ENCODE data around the gene OSBPL2. TPM values are rescaled to one million over a fixed set of nuclear protein-coding genes. Genes with fewer than 3 reads are reported as not detected.

Gene OSBPL2
- polyA plus RNA-seq, 1 donor (not counting 4 experiments of a cell fraction or from before 2014, with no cell fraction given), result 15.9 TPM

- no peak for TF ChIP-seq CTCF (optimal IDR thresholded peaks at IDR 0.05 in 1 of 3, IDR thresholded peaks at IDR 0.05 in 1 of 3, conservative IDR thresholded peaks at IDR 0.05 in 1 of 3; ENCODE audit: extremely low read depth in 1 of 3, insufficient read depth in 2 of 3, low read length in 3 of 3)
- TF ChIP-seq EZH2 (IDR thresholded peaks at IDR 0.05; ENCODE audit: low read length), result no peak
- dilution Hi-C loops (cut with MboI; ENCODE audit: extremely low pct_ligation_motif_present, low sequenced_read_pairs), result no loop called here
- Histone ChIP-seq H4K20me1 (ENCODE audit: control insufficient read depth, extremely low read depth, insufficient read depth, low read length) (peaks cover 4% of the 10 kb centered on the region), H3K27ac (ENCODE audit: control insufficient read depth, insufficient read depth, low read length) (no peak overlapping the region), H3K27me3 (ENCODE audit: control insufficient read depth, extremely low read depth, insufficient read depth, low read length) (no peaks in the 10 kb centered on the region), H3K4me2 (ENCODE audit: control insufficient read depth, extremely low read depth, insufficient read depth, low read depth, low read length) (no peak overlapping the region), H3K36me3 (ENCODE audit: control insufficient read depth in 2 of 2, extremely low read depth in 1 of 2, insufficient read depth in 2 of 2, low read length in 2 of 2) (peaks cover 12 to 27% of the 10 kb centered on the region in 2 experiments), H3K79me2 (ENCODE audit: control insufficient read depth, insufficient read depth, low read length) (no peaks in the 10 kb centered on the region), H3K4me3 (ENCODE audit: control insufficient read depth in 2 of 3, extremely low read depth in 1 of 3, insufficient read depth in 2 of 3, low read depth in 1 of 3, low read length in 3 of 3) (no peak overlapping the region), H3K9ac (ENCODE audit: control insufficient read depth, extremely low read depth, insufficient read depth, low read length) (no peak overlapping the region), H3K9me3 (ENCODE audit: control insufficient read depth, low read depth, low read length) (no peaks in the 10 kb centered on the region), H3K4me1 (ENCODE audit: control insufficient read depth, extremely low read depth, insufficient read depth, low read length) (no peaks in the 10 kb centered on the region), H2AFZ (ENCODE audit: control insufficient read depth, low read length) (no peak overlapping the region), H3K9me1 (ENCODE audit: control insufficient read depth, extremely low read depth, insufficient read depth, low read length) (no peaks in the 10 kb centered on the region)
- no peak for DNase-seq (ENCODE audit: low read depth, low spot score)
- FAIRE-seq, result no peak
These were observed 58.6 kb downstream of the OSBPL2 start for GRCh38 chr20:62296724-62297448.

GRCh38 chr20:62297449-62298227 is 59.3 kb downstream of the OSBPL2 start:
- TF ChIP-seq CTCF (optimal IDR thresholded peaks at IDR 0.05 in 1 of 3, IDR thresholded peaks at IDR 0.05 in 1 of 3, conservative IDR thresholded peaks at IDR 0.05 in 1 of 3; ENCODE audit: extremely low read depth in 1 of 3, insufficient read depth in 2 of 3, low read length in 3 of 3) (no peak), EZH2 (IDR thresholded peaks at IDR 0.05; ENCODE audit: low read length) (no peak)
- FAIRE-seq (no peak), DNase-seq (ENCODE audit: low read depth, low spot score) (no peak)
- H4K20me1 ChIP-seq (ENCODE audit: control insufficient read depth, extremely low read depth, insufficient read depth, low read length), result no peaks in the 10 kb centered on the region
- no peaks in the 10 kb centered on the region for H3K79me2 ChIP-seq (ENCODE audit: control insufficient read depth, insufficient read depth, low read length)
- dilution Hi-C loops (cut with MboI; ENCODE audit: extremely low pct_ligation_motif_present, low sequenced_read_pairs), result no loop called here
- no peak overlapping the region for H3K27ac ChIP-seq (ENCODE audit: control insufficient read depth, insufficient read depth, low read length)
- no peak overlapping the region for H3K9ac ChIP-seq (ENCODE audit: control insufficient read depth, extremely low read depth, insufficient read depth, low read length)
- no peaks in the 10 kb centered on the region for H3K9me3 ChIP-seq (ENCODE audit: control insufficient read depth, low read depth, low read length)
- H2AFZ ChIP-seq (ENCODE audit: control insufficient read depth, low read length), result no peak overlapping the region
- peaks cover 12 to 24% of the 10 kb centered on the region in 2 experiments for H3K36me3 ChIP-seq (ENCODE audit: control insufficient read depth in 2 of 2, extremely low read depth in 1 of 2, insufficient read depth in 2 of 2, low read length in 2 of 2)
- no peak overlapping the region for H3K4me3 ChIP-seq (ENCODE audit: control insufficient read depth in 2 of 3, extremely low read depth in 1 of 3, insufficient read depth in 2 of 3, low read depth in 1 of 3, low read length in 3 of 3)
- no peaks in the 10 kb centered on the region for H3K27me3 ChIP-seq (ENCODE audit: control insufficient read depth, extremely low read depth, insufficient read depth, low read length)
- no peaks in the 10 kb centered on the region for H3K9me1 ChIP-seq (ENCODE audit: control insufficient read depth, extremely low read depth, insufficient read depth, low read length)
- H3K4me2 ChIP-seq (ENCODE audit: control insufficient read depth, extremely low read depth, insufficient read depth, low read depth, low read length), result no peak overlapping the region
- H3K4me1 ChIP-seq (ENCODE audit: control insufficient read depth, extremely low read depth, insufficient read depth, low read length), result no peaks in the 10 kb centered on the region

Data from keratinocyte (primary cell).